Neural cell (in vitro differentiated cells): ENCODE results near the gene HSD17B4.
"Not testable (repeated sequence)": the region's sequence is repeated elsewhere in the genome, so short reads cannot be mapped to it uniquely, and the experiment has no call there.

Experiments used
- EP300 ChIP-seq: fragments of 450-650 bp; conservative IDR thresholded peaks from 2 replicates; pipeline ENCODE4 v1.6.1; 2014; ENCODE audit warnings: antibody characterized with exemption, mild to moderate bottlenecking, moderate library complexity; ENCODE audit not compliant: poor library complexity, severe bottlenecking
- EZH2 ChIP-seq: fragments of 200-600, 300-800 bp; shearing (Covaris generic), sonication (generic); IDR thresholded peaks from 2 replicates; pipeline ENCODE4 v1.6.1; 2014; ENCODE audit warnings: antibody characterized with exemption, low read length, borderline replicate concordance, mild to moderate bottlenecking; ENCODE audit not compliant: insufficient read depth, poor library complexity, severe bottlenecking
- MXI1 ChIP-seq: fragments of 450-650 bp; conservative IDR thresholded peaks from 2 replicates; pipeline ENCODE4 v1.6.1; 2014; ENCODE audit warnings: antibody characterized with exemption, mild to moderate bottlenecking; ENCODE audit not compliant: poor library complexity, severe bottlenecking
- POLR2AphosphoS5 ChIP-seq: IDR thresholded peaks from 2 replicates; pipeline ENCODE4 v1.6.1; 2012
- RAD21 ChIP-seq: fragments of 450-650 bp; conservative IDR thresholded peaks from 2 replicates; pipeline ENCODE4 v1.6.1; 2014; ENCODE audit warnings: antibody characterized with exemption, mild to moderate bottlenecking, moderate library complexity
- TAF1 ChIP-seq: IDR thresholded peaks from 2 replicates; pipeline ENCODE4 v1.6.1; 2012; ENCODE audit warnings: low read depth
- TF ChIP-seq, protein P1 (sequence below): fragments of 450-650 bp; IDR thresholded peaks from 2 replicates; pipeline ENCODE4 v1.5.1; 2014; ENCODE audit warnings: antibody characterized with exemption, mild to moderate bottlenecking, moderate library complexity; ENCODE audit not compliant: poor library complexity, severe bottlenecking
- TF ChIP-seq, protein P2 (sequence below): IDR thresholded peaks from 2 replicates; pipeline ENCODE4 v1.6.1; 2012; ENCODE audit warnings: borderline replicate concordance

DNA sequence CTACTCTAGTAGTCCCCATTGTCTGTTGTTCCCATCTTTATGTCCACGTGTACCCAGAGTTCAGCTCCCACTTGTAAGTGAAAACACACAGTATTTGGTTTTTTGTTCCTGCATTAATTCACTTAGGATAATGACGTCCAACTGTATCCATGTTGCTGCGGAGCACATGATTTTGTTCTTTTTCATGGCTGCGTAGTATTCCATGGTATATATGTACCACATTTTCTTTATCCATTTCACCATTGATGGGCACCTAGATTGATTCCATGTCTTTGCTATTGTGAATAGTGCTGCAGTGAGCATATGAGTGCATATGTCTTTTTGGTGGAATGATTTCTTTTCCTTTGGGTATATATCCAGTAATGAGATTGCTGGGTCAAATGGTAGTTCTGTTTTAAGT lies 51.6 kb downstream of the HSD17B4 start:
- TF ChIP-seq MXI1, EZH2, EP300, TAF1, POLR2AphosphoS5, RAD21: not testable (repeated sequence)
- TF ChIP-seq, protein P1, sequence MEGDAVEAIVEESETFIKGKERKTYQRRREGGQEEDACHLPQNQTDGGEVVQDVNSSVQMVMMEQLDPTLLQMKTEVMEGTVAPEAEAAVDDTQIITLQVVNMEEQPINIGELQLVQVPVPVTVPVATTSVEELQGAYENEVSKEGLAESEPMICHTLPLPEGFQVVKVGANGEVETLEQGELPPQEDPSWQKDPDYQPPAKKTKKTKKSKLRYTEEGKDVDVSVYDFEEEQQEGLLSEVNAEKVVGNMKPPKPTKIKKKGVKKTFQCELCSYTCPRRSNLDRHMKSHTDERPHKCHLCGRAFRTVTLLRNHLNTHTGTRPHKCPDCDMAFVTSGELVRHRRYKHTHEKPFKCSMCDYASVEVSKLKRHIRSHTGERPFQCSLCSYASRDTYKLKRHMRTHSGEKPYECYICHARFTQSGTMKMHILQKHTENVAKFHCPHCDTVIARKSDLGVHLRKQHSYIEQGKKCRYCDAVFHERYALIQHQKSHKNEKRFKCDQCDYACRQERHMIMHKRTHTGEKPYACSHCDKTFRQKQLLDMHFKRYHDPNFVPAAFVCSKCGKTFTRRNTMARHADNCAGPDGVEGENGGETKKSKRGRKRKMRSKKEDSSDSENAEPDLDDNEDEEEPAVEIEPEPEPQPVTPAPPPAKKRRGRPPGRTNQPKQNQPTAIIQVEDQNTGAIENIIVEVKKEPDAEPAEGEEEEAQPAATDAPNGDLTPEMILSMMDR, result not testable (repeated sequence)
- TF ChIP-seq, protein P2, sequence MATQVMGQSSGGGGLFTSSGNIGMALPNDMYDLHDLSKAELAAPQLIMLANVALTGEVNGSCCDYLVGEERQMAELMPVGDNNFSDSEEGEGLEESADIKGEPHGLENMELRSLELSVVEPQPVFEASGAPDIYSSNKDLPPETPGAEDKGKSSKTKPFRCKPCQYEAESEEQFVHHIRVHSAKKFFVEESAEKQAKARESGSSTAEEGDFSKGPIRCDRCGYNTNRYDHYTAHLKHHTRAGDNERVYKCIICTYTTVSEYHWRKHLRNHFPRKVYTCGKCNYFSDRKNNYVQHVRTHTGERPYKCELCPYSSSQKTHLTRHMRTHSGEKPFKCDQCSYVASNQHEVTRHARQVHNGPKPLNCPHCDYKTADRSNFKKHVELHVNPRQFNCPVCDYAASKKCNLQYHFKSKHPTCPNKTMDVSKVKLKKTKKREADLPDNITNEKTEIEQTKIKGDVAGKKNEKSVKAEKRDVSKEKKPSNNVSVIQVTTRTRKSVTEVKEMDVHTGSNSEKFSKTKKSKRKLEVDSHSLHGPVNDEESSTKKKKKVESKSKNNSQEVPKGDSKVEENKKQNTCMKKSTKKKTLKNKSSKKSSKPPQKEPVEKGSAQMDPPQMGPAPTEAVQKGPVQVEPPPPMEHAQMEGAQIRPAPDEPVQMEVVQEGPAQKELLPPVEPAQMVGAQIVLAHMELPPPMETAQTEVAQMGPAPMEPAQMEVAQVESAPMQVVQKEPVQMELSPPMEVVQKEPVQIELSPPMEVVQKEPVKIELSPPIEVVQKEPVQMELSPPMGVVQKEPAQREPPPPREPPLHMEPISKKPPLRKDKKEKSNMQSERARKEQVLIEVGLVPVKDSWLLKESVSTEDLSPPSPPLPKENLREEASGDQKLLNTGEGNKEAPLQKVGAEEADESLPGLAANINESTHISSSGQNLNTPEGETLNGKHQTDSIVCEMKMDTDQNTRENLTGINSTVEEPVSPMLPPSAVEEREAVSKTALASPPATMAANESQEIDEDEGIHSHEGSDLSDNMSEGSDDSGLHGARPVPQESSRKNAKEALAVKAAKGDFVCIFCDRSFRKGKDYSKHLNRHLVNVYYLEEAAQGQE, result not testable (repeated sequence)
